GM15510 (cell line): ENCODE data around the gene QSOX2.

ENCODE experiments used
- POLR2A ChIP-seq: IDR thresholded peaks from 3 replicates; pipeline ENCODE4 v1.6.1; 2011; ENCODE audit warnings: borderline replicate concordance; ENCODE audit not compliant: insufficient read length; ENCODE audit errors: extremely low read depth

Gene QSOX2

DNA sequence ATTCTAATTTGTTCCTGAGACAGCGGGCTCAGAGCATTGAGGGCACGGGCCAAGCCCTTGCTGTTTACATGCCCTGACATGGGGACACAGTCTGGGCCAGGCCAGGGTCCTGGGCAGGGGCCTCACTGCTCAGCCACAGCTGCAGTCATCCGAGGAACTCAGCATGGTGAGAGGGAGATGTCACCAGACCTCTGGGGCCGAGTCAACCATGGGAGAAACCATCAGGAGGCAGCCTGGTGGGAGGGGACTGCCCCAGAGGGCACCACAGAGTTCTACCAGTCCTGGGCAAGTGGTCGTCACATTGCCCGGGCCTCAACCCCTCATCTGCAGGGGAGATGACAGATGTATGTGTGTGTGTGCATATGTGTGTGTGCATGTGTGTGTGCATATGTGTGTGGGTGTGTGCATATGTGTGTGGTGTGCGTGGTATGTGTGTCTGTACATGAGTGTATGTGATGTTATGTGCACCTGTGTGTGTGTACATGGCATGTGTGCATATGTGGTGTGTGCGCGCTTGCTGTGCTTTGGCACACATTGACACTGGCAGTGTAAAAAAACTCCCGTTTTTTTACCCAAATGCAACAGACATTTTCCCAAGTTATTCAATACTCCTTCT, 84.5 kb downstream of the QSOX2 start:
- TF ChIP-seq POLR2A = no peak

DNA sequence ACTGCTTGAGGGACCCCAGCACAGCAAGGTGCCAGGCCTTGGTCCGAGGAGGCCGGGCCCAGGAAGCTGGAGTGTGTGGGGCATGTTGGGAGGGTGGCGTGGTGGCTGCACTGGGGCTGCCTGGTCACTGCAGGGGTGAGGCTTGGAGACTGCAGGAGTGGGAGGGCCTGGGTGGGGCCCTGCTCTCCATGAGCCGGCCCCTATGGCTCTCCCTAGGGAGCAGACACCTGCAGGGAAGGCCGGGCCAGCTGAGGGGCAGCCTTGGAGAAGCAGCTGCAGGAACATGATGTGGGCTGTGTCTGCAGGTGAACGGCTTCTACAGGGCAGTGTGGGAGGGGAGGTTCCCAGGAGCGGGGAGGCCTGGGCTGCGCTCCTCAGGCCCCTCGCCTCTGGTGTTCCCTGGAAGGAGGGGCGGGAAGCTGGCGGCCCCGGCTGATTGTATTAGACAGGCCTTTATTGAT, 85.2 kb downstream of the QSOX2 start:
- TF ChIP-seq POLR2A = no peak

- no peak for TF ChIP-seq POLR2A
Measured at GRCh38 chr9:136159851-136160250, 85.8 kb downstream of the QSOX2 start.

GRCh38 chr9:136157477-136158265, 87.9 kb downstream of the QSOX2 start:
- no peak for TF ChIP-seq POLR2A
